HG03575 (cell line): ENCODE results near the gene ATP6V0C.

Experiments used
- ATAC-seq: cut with Tn5 transposase; IDR thresholded peaks from one replicate; pipeline ENCODE4 v1.9.1; 2021; ENCODE audit not compliant: unreplicated experiment, insufficient number of reproducible peaks, low FRiP score; ENCODE audit errors: extremely low read depth

ATP6V0C gene

DNA sequence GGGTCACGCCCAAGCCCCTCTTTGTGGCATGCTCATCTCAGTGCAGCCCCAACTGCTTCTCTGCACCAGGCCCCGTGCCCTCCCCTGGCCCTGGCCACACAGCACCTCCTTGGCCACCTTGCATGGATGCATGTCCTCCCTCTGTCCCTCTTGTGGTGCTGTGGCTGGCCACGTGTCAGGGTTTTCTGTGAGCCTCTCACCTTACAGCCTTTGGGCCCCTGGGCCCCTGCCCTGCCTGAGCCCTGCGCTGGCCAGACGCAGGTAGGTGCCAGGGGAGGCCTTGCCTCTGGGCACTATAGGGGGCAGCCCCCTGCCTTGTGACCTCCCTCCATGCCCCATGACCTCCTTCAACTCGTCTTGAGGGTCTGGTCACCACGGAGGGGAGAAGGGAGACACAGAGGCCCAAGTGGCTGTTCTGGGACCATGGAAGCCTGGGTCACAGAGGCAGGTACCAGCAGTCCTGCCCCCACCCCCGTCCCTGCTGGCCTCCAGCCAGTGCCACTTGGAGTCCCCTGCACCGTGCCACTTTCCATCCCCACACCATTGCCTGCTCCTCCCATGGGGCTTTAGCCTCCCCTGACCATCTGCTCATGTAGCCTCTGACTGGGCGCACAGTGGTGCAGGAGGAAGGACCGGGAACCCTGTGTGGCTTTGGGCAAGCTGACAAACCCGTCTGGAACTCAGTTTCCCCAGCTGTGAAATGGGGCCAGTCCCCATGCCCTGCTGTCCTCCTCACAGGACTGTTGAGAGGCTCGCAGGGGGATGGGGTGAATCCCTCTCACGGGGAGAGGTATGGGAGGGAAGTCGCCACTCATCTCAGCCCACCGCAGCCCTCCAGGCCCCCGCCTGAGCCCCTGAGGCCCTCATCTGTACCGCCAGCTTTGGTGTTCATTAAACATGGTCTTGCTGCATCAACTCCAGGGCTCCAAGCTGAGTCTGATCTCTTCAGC, 11.5 kb upstream of the ATP6V0C start:
- no peak for ATAC-seq

DNA sequence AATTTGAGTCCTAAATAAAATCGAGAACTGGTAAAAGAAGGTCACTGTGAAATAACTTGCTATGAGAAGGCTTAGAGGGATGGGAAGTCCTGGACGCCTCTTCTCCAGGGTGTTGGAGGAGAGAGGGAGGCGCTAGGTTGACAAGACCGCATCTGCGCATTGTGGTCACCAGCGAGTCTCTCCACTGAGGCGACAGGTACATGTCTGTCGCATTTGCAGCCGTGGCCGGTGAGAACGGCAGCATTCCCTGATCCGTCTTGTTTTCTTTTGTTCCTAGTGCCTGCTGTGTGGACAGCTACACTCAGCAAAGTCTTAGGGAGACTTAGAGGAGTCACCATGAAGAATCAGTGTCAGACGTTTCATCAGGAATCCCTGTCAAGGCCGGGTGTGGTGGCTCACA, 8.1 kb upstream of the ATP6V0C start:
- ATAC-seq: no peak

DNA sequence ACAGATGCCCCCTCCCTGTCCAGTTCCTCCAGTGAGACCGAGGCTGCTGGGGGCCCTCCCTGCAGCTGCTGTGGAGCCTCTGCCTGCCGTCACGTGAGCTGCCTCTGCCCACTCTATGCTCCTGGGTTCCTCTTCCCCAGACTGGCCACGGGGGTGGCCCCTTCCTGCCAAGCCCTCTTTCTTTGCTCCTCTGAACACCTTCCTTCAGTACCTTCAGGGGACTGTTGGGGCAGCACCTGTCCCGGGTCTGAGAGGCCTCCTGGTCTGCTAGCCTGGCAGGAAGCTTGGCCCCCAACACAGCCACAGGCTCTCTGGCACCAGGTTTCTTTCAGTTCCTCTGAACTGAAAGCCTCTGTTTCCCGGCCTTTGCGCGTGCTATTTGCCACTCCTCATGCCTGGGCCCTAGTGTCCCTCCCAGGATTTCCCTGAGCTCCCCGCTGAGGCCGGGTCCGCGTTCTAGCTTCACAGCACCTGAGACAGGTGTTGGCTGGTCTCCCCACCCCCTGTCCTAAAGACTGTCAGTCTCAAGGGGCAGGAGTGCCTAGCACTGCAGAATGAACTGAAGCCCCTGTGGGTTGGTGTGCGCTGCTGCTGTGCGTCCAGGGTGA, 6.6 kb upstream of the ATP6V0C start:
- ATAC-seq: no peak

DNA sequence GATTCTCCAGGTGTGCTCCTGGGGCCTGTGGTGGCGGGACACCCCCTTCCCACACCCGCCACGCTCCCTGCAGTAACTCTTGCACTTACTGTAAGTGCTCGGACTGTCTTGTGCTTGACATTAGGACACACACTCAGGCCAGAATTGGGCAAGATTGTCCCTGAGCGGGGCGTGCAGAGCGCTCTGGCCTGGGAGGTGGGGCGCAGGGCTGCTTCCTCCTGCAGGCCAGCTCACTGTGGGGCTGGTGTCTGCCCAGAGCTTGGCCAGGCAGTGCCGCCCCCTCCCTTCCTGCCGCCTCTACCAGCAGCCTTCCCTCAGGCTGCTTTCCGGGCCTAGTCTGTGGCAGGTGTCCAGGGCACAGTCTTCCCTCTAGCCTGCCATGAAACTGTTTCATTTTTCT, 6.1 kb upstream of the ATP6V0C start:
- no peak for ATAC-seq

DNA sequence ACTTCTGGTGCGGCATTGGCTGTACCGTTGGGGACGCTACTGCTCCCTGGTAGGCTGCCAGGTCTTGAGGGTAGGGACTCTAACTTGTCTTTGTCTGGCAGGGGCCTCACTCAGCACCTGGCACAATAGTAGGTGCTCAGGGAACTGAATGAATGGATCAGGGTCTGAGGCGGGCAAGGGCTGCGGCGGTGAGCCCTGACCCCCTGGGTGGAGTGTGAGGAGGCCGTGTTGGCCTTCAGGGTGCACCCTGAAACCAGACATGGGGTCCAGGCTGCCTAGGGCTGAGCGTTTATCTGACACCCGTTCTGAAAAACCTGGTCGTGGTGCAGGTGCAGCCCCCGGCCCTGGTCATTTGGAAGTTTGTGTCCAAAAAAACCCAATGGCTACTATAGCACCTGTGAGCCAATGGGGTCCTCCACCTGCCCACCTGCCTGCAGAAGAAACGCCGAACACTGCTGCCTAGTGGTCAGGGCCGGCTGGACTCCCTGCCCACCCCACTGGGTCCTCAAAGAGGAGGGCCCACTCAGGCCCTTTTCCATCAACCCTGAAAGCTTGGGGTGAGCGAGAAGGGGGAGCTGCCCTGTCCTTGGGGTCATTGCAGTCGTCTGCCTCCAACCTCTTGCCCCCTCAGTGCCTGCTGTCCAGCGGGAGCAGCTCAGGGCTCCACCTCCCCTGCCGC, 4.9 kb upstream of the ATP6V0C start:
- ATAC-seq: no peak

DNA sequence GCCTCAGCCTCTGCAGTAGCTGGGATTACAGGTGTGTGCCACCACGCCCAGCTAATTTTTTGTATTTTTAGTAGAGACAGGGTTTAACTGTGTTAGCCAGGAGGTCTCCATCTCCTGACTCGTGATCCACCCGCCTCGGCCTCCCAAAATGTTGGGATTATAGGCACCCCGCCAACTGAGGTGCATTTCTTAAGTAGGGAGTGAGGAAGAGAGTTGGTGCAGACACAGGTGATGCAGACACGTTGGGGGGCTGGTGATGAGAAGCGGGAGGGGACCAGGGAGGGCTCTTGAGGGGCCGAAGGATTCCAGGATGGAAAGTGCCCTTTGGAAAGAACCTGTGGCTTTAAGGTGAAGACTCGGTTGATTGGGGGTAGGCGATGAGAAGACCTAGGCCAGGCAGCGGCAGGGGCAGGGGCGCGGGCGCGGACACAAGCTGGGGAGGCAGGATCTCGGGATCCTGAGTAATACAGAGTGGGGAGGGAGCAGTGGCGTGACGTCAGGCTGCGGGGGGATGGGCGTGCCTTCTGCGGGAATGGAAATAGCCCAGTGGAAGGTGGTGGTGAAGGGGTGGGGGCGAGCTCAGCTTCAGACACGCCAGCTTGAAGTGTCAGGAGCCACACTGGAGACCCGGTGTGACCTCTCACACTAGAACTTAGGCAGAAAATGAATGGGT, 2.5 kb upstream of the ATP6V0C start:
- no peak for ATAC-seq

DNA sequence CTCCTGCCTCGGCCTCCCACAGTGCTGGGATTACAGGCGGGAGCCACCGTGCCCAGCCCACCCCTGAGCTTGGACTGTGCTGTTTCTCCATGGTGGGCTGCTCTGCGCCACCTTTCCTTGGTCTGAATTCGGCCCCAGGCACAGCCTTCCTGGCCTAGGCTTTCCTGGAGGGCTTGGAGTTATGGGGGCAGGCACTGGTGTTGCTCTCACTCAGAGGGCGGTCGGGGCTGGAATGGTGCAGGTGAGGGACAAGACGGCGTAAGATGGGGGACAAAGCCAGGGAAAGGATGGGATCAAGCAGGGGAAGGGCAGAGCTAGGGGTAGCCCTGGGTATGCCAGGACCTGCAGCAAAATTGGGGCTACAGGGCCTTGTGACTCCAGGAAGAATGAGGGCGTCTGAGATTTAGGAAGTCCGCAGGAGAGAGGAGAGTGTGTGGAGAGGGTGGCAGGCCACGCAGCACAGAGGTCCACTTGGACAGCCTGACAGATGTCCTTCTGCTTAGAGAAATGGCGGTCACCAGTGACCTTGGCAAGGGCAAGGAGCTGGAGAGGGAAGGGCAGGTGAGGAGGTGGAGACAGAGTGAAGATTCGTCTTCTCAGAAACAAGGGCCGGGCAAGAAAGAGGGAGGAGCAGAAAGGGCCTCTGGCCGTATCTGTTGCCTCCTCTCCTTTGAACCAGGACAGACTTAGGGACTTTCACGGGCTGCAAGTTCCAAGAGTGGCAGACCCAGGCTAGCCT, 1.6 kb upstream of the ATP6V0C start:
- no peak for ATAC-seq

DNA sequence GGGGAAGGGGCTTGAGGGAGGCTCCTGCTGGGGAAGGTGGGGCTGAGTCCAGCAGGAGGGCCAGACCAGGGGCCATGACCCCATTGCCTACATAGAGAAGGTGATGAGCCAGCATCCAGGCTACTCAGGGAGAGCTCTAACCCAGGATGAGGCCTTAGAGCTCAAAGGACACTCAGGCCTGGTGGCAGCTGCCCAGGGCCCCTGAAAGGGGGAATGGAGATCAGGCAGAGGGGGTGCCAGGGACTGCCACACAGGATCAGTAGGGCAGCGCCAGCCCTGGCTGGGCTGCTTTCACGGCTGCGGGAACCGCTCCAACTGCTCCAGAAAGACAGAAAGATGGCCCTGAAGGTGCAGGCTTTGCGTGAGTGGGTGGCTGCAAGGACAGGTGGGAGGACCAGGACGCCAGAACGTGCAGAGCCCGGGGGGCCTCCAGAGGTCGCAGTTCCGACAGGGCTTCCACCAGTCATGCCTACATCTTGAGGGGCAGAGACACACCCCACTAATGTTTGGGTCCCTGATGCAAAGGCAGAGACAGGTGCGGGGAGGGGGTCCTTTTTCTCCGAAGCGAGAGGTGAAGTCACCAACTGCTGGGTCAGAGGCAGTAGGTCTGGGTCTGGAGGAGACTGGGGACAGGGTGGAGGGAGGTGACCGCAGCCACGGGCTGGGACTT, 882 bp upstream of the ATP6V0C start:
- ATAC-seq: no peak

DNA sequence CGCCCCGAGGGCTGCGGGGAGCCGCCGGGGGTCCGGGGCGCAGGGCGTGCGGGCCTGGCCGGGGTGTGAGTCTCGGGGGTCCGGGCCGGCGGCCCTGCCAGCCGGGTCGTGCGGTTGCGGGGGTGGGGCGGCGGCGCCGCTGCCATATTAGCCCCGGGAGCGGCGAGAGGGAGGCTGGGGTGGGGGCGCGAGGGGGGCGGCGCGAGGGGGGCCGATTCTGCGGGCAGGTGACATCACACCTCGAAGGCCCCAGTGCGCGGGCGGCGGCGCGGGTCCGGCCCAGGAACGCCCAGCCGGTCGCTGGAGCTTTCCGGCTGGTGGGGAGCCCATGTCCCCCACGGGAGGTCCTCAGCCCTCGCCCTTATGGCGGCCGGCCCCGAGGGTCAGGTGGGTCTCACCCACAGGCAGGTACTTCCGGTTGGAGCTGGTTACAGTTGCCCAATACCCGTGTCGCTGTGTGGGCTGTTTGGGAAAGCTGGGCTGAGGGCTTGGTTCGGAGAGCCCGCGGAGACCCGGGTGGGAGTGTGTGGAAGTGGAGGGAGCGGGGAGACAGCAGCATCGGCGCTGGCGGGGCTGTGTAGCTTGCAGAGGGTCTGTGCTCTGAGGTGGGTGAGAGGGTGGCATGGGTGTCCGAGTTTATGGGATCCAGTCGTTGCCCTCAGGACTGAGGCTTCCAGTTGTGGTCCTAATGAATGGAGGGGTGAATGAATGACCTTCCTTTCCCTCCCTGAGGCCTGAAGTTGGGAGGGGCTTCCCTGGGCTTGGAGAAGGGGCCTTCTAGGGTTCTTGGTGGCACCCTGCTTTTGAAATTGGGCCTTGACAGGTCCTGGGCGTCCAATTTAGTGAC, 804 bp downstream of the ATP6V0C start:
- no peak for ATAC-seq

DNA sequence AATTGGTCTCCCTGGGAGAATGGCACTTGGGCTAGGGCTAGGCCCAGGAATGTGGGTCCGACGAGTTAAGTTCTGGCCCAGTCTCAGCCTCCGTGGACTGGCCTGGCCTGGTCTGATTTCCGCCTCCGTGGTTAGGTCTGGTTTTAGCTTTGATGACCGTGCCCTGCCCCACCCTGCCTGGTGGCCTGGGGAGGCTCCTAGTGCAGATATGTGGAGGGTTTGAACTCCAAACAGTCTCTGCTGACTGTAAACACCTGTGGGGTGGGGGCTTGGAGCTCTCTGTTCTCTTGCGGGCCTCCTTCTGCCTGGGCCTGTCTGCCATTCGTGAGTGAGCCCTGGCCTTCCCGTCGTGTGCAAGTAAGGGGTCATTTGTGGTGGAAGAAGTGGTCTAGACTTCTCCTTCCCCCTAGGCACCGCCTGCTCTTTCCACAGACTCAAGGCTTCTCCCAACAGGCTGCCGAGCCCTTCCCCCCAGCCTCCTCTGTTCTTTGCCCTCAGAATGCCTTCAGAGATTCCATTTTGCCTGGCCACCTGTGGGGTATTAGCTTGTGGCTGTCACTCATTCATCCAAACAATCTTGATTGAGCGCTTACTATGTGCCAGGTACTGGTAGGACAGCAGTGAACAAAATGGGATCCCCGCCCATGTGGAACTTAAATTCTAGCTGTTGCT, 1.6 kb downstream of the ATP6V0C start:
- no peak for ATAC-seq

DNA sequence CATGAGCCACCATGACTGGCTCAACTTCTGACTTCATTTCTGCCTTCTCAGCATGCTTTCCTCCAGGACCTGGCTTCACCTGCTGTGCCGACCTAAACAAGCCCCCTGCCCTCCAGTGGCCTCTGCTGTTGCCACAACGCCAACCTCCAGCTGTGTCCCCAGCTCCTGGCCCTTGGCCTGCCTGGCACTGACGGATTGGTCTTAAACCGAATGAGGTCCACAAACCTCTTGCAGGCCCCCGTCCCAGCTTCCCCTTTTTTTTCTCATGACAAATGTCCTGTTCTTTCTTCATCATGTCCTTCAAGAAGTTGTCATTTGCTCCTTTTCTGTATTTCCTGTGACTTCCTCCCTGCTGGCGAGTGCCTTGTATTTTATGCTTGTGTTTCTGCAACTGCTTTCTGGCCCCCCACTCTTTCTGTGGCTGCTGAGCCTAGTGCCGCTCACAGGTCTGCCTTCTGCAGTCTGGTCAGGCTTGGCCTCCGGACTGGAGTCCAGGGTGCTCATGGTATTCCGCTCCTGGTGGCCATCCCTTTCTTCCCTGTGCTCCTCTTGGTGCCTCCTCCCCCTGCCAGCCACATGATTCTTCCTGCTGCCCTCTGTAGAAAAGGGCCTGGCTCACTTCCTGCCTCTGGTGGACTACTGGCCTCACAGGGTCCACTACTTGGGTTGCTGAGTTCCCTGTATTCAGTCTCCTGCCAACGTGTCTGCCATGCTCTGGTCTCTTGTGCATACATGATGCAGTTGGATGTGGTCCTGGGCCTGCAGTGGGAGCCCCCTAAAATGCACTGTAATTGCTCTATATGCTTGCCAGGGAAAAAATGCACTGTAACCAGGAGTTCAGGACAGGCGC, 2.9 kb downstream of the ATP6V0C start:
- ATAC-seq: no peak

DNA sequence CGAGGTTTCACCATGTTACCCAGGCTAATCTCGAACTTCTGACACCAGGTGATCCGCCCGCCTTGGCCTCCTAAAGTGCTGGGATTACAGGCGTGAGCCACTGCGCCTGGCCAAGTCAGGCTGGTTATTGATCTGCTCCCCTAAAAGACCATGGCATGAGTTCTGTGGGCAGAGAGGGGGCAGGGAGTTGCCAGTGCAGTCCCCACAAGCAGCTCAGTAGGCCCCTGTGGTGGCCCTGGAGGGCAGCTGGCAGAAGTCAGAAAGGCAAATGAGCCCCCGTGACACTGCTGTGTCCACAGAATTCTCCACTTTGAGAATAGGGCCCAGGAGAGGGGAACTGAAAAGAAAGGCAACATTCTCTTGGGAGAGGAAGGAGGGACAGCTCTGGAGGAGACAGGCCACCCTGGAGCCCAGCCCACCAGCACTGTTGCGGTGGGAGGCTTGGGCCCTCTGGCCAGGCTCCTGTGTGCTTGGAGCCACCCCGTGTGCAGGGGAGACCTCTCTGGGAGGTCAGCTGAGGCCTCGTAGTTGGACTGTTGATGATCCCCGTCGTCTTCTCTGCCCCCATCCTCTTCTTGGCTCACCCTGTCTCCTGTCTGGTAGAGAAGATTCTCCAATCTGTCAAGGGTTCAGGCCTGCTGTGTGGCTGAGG, 4.3 kb downstream of the ATP6V0C start:
- no peak for ATAC-seq

DNA sequence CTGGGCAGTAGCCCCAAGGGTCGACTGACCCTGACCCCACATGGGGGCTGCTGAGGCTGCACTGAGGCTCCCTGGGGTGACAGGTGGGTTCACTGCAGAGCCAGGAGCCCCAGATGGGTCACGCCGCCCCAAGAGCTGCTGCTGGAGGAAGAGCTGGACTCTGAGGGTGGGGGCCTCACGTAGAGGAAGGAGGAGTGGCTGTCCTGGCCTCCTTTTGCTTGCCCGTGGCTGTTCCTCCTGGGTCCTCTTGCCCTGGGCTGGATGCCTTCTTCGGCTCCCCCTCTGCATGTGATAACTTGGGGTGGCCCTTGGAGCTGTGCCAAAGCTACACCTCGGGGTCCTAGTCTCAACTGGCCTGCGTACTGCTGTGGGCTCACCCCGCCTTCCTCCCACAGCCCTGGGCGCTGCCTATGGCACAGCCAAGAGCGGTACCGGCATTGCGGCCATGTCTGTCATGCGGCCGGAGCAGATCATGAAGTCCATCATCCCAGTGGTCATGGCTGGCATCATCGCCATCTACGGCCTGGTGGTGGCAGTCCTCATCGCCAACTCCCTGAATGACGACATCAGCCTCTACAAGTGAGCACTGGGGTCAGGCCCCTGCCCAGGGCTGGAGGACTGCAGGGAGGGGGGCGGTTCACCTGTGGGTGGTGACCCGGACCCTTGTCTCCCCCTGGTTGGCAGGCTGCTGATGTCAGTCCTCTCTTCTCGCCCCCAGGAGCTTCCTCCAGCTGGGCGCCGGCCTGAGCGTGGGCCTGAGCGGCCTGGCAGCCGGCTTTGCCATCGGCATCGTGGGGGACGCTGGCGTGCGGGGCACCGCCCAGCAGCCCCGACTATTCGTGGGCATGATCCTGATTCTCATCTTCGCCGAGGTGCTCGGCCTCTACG, 5.3 kb downstream of the ATP6V0C start:
- ATAC-seq: no peak

DNA sequence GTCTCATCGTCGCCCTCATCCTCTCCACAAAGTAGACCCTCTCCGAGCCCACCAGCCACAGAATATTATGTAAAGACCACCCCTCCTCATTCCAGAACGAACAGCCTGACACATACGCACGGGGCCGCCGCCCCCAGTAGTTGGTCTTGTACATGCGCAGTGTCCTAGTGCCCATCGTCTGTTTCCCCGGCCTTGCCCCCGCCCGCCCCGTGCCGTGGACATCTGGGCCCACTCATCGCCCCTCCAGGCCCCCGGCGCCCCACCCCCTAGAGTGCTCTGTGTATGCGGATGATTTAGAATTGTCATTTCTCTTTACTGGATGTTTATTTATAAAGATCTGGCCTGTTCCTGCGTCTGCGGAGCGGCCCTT, 5.9 kb downstream of the ATP6V0C start:
- no peak for ATAC-seq
